ENCODE results near the gene CIT.

CIT gene

GRCh38 chr12:119748497-119748896 is 128.6 kb downstream of the CIT start:
- CTCF ChIA-PET, result no interaction called here
- POLR2A ChIA-PET, result no interaction called here
- DNase-seq (ENCODE audit: extremely low spot score), result no peak
- no peak for TF ChIP-seq CTCF (IDR thresholded peaks at IDR 0.05; ENCODE audit: control extremely low read depth, extremely low read depth, low read depth, missing control alignments)

- POLR2A ChIA-PET, result no interaction called here
- DNase-seq (ENCODE audit: extremely low spot score), result no peak
- CTCF ChIA-PET, result no interaction called here
- TF ChIP-seq CTCF (IDR thresholded peaks at IDR 0.05; ENCODE audit: control extremely low read depth, extremely low read depth, low read depth, missing control alignments), result no peak
Observed at GRCh38 chr12:119746169-119746568, 131.0 kb downstream of the CIT start.

GRCh38 chr12:119744900-119745606 is 132.1 kb downstream of the CIT start:
- ChIA-PET POLR2A (no interaction called here), CTCF (no interaction called here)
- no peak for TF ChIP-seq CTCF (IDR thresholded peaks at IDR 0.05; ENCODE audit: control extremely low read depth, extremely low read depth, low read depth, missing control alignments)
- DNase-seq (ENCODE audit: extremely low spot score), result no peak

- CTCF ChIA-PET, result no interaction called here
- TF ChIP-seq CTCF (IDR thresholded peaks at IDR 0.05; ENCODE audit: control extremely low read depth, extremely low read depth, low read depth, missing control alignments), result no peak
- no peak for DNase-seq (ENCODE audit: extremely low spot score)
- POLR2A ChIA-PET, result no interaction called here
Observed at GRCh38 chr12:119742700-119743099, 134.4 kb downstream of the CIT start.

GRCh38 chr12:119740830-119741229 is 136.3 kb downstream of the CIT start:
- POLR2A ChIA-PET, result no interaction called here
- no peak for TF ChIP-seq CTCF (IDR thresholded peaks at IDR 0.05; ENCODE audit: control extremely low read depth, extremely low read depth, low read depth, missing control alignments)
- DNase-seq (ENCODE audit: extremely low spot score), result no peak
- CTCF ChIA-PET, result interaction anchor here (1.9 kb wide), 1 partner anchor 9 kb away, joined by 4 read pairs; no protein-coding TSS in a partner anchor

GRCh38 chr12:119735079-119735478 is 142.0 kb downstream of the CIT start:
- CTCF ChIA-PET, result no interaction called here
- no peak for TF ChIP-seq CTCF (IDR thresholded peaks at IDR 0.05; ENCODE audit: control extremely low read depth, extremely low read depth, low read depth, missing control alignments)
- DNase-seq (ENCODE audit: extremely low spot score), result no peak
- POLR2A ChIA-PET, result no interaction called here

All from GM10248 (cell line).